Spleen (tissue), 7 donors: Measurements from ENCODE around the gene MBTPS1.

ENCODE experiments used
- CTCF ChIP-seq, 11 experiments: fragments of 200-600 bp in 7 of 11; fragments of 450-650 bp in 4 of 11; sonication (generic) in 4 of 11; IDR thresholded peaks in 8 of 11; conservative IDR thresholded peaks in 3 of 11; 1 replicate in 7 of 11; 2 replicates in 4 of 11; pipeline versions ENCODE4 v1.4.0 to v1.8.0; 2016 to 2021; ENCODE audit warnings: antibody characterized with exemption in 11 of 11, inconsistent platforms in 4 of 11, mild to moderate bottlenecking in 1 of 11
- POLR2AphosphoS5 ChIP-seq, 3 donors: sonication (generic); formaldehyde crosslinking; IDR thresholded peaks; one replicate each; pipeline ENCODE4 v1.5.1; 2017; ENCODE audit warnings: antibody characterized with exemption in 3 of 3
- donor health status: DM: no; HTN: no; CAD: no; lungs with moderate emphysema.
- donor health status: DM: no; HTN: no; CAD: no.
- donor health status: DM: no; HTN: no; CAD: no.

GRCh38 chr16:84027625-84028024, 89.1 kb downstream of the MBTPS1 start:
- TF ChIP-seq POLR2AphosphoS5 (IDR thresholded peaks at IDR 0.05) (no peak), CTCF (IDR thresholded peaks at IDR 0.05 in 8 of 11, conservative IDR thresholded peaks at IDR 0.05 in 3 of 11) (no peak)
